Prostate gland (tissue), 2 donors: Measurements from ENCODE around the gene HBS1L. TPM values are rescaled to one million over a fixed set of nuclear protein-coding genes. Genes with fewer than 3 reads are reported as not detected.

Experiments used
- DNase-seq: peaks from one replicate; pipeline ENCODE4 v3.0.0-alpha.2; 2019; ENCODE audit warnings: low spot score
- H3K27ac ChIP-seq, 2 donors: fragments of 200-600 bp; sonication (generic); 2 replicates each; pipeline ENCODE4 v1.5.1; 2017 to 2019
- H3K27me3 ChIP-seq: fragments of 200-600 bp; sonication (generic); replicated peaks from 2 replicates; pipeline ENCODE4 v1.5.1; 2019; ENCODE audit not compliant: insufficient read depth
- H3K36me3 ChIP-seq, 2 donors: fragments of 200-600 bp; sonication (generic); 1 replicate in 1 of 2; 2 replicates in 1 of 2; pipeline versions ENCODE4 v1.5.1 to v1.8.1; 2017 to 2019
- H3K4me1 ChIP-seq: fragments of 200-600 bp; sonication (generic); replicated peaks from 2 replicates; pipeline ENCODE4 v1.5.1; 2019
- H3K4me3 ChIP-seq, 2 donors: fragments of 200-600 bp; sonication (generic); 2 replicates each; pipeline ENCODE4 v1.5.1; 2017 to 2019
- H3K9me3 ChIP-seq: fragments of 200-600 bp; sonication (generic); 2 replicates; pipeline ENCODE4 v1.5.1; 2017
- POLR2A ChIP-seq: fragments of 450-650 bp; IDR thresholded peaks from one replicate; pipeline ENCODE4 v1.6.1; 2016; ENCODE audit warnings: antibody characterized with exemption, mild to moderate bottlenecking
- POLR2AphosphoS5 ChIP-seq: sonication (generic); formaldehyde crosslinking; IDR thresholded peaks from one replicate; pipeline ENCODE4 v1.6.1; 2017; ENCODE audit warnings: antibody characterized with exemption
- WGBS: methylation state at CpG from one replicate; pipeline ENCODE4 v1.1.5; 2018; 5-methylcytosine and 5-hydroxymethylcytosine counted together
- intact Hi-C: fragments of 100-400 bp; cut with DNase I; formaldehyde crosslinking; loops from one replicate; pipeline ENCODE4 v1.14.2; 2022
- total RNA-seq, 2 donors: library from RNA; depleted of rRNA; stranded (reverse); fragments of >200 nt; gene quantifications; one replicate each; pipeline ENCODE4 v1.1.0, GENCODE V29; 2016
- TF ChIP-seq, protein P1 (sequence below), 4 experiments: fragments of 200-600 bp in 2 of 4; fragments of 450-650 bp in 2 of 4; sonication (generic) in 2 of 4; IDR thresholded peaks; 1 replicate in 3 of 4; 2 replicates in 1 of 4; pipeline ENCODE4 v1.5.1; 2016 to 2019; ENCODE audit warnings: antibody characterized with exemption in 4 of 4, mild to moderate bottlenecking in 2 of 4, moderate library complexity in 2 of 4

The HBS1L gene
- total RNA-seq, 2 donors from 2014 or later = 54.2 to 72.1 TPM

- no peaks in the 10 kb centered on the region for H3K9me3 ChIP-seq
- H3K36me3 ChIP-seq = no peaks in the 10 kb centered on the region
- H3K4me3 ChIP-seq = no peak overlapping the region
- no peak for DNase-seq
- TF ChIP-seq POLR2A (no peak), POLR2AphosphoS5 (no peak)
- TF ChIP-seq, protein P1, sequence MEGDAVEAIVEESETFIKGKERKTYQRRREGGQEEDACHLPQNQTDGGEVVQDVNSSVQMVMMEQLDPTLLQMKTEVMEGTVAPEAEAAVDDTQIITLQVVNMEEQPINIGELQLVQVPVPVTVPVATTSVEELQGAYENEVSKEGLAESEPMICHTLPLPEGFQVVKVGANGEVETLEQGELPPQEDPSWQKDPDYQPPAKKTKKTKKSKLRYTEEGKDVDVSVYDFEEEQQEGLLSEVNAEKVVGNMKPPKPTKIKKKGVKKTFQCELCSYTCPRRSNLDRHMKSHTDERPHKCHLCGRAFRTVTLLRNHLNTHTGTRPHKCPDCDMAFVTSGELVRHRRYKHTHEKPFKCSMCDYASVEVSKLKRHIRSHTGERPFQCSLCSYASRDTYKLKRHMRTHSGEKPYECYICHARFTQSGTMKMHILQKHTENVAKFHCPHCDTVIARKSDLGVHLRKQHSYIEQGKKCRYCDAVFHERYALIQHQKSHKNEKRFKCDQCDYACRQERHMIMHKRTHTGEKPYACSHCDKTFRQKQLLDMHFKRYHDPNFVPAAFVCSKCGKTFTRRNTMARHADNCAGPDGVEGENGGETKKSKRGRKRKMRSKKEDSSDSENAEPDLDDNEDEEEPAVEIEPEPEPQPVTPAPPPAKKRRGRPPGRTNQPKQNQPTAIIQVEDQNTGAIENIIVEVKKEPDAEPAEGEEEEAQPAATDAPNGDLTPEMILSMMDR (IDR thresholded peaks at IDR 0.05) = no peak
- intact Hi-C loops = no loop called here
- WGBS = 94% methylated on average over 9 of the region's 9 CpGs
- H3K4me1 ChIP-seq = no peaks in the 10 kb centered on the region
- no peaks in the 10 kb centered on the region for H3K27me3 ChIP-seq
- no peak overlapping the region for H3K27ac ChIP-seq
These were observed 57.3 kb downstream of the HBS1L start for GRCh38 chr6:134997133-134997995.

- WGBS = 59% methylated on average over 1 of the region's 1 CpG
- no peak overlapping the region for H3K27ac ChIP-seq
- no peak for TF ChIP-seq POLR2A
- TF ChIP-seq, protein P1 (IDR thresholded peaks at IDR 0.05) = no peak
- no peak for TF ChIP-seq POLR2AphosphoS5
- no peaks in the 10 kb centered on the region for H3K36me3 ChIP-seq
- no peaks in the 10 kb centered on the region for H3K27me3 ChIP-seq
- DNase-seq = no peak
- H3K9me3 ChIP-seq = no peaks in the 10 kb centered on the region
- intact Hi-C loops = no loop called here
- no peaks in the 10 kb centered on the region for H3K4me1 ChIP-seq
- no peak overlapping the region for H3K4me3 ChIP-seq
These were observed 59.1 kb downstream of the HBS1L start for GRCh38 chr6:134995536-134995935.

DNA sequence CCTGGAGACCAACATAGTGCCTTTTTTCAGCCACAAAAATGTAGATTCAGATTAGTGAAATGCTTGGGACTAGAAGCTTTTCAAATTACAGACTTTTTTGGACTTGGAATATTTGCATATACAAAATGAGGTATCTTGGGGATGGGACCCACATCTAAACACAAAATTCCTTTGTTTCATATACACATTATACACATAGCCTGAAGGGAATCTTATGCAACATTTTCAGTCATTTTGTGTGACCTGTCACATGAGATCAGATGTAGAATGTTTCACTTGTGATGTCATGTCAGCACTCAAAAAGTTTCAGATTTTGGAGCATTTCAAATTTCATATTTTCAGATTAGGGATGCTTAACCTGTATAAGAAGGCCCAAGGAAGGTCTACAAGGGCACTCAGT is 60.2 kb downstream of the HBS1L start:
- H3K4me3 ChIP-seq = no peak overlapping the region
- H3K9me3 ChIP-seq = no peaks in the 10 kb centered on the region
- intact Hi-C loops = no loop called here

GRCh38 chr6:134992155-134992554 is 62.5 kb downstream of the HBS1L start:
- no peak overlapping the region for H3K4me3 ChIP-seq
- WGBS = 97% methylated on average over 6 of the region's 6 CpGs
- H3K9me3 ChIP-seq = no peaks in the 10 kb centered on the region
- H3K36me3 ChIP-seq = no peaks in the 10 kb centered on the region
- intact Hi-C loops = no loop called here
- no peaks in the 10 kb centered on the region for H3K27me3 ChIP-seq
- DNase-seq = no peak
- no peaks in the 10 kb centered on the region for H3K4me1 ChIP-seq
- TF ChIP-seq POLR2AphosphoS5 (no peak), POLR2A (no peak)
- TF ChIP-seq, protein P1 (IDR thresholded peaks at IDR 0.05) = no peak
- H3K27ac ChIP-seq = no peak overlapping the region

More for the DNA sequence above, 60.2 kb downstream of the HBS1L start:
- no peak for DNase-seq
- Histone ChIP-seq H3K36me3 (no peaks in the 10 kb centered on the region), H3K27ac (no peak overlapping the region), H3K27me3 (no peaks in the 10 kb centered on the region), H3K4me1 (no peaks in the 10 kb centered on the region)
- TF ChIP-seq POLR2AphosphoS5 (no peak), POLR2A (no peak)
- TF ChIP-seq, protein P1 (IDR thresholded peaks at IDR 0.05) = no peak

- H3K4me1 ChIP-seq = no peaks in the 10 kb centered on the region
- no peak overlapping the region for H3K27ac ChIP-seq
- H3K9me3 ChIP-seq = no peaks in the 10 kb centered on the region
- 96% methylated on average over 3 of the region's 3 CpGs for WGBS
- H3K36me3 ChIP-seq = no peaks in the 10 kb centered on the region
- H3K4me3 ChIP-seq = no peak overlapping the region
- intact Hi-C loops = no loop called here
- H3K27me3 ChIP-seq = no peaks in the 10 kb centered on the region
- no peak for TF ChIP-seq POLR2A
- TF ChIP-seq, protein P1 (IDR thresholded peaks at IDR 0.05) = no peak
- no peak for TF ChIP-seq POLR2AphosphoS5
- DNase-seq = no peak
These were observed 64.4 kb downstream of the HBS1L start for GRCh38 chr6:134990262-134990661.
